Kidney (tissue), 14 donors: ENCODE results near the gene BRINP2. TPM values are rescaled to one million over a fixed set of nuclear protein-coding genes. Genes with fewer than 3 reads are reported as not detected.

ENCODE experiments used
- DNase-seq, 5 donors: peaks; one replicate each; pipeline ENCODE4 v3.0.0-alpha.2; 2013 to 2020
- FAIRE-seq: peaks from 2 replicates; lab custom pipeline; 2012; peaks lifted over from hg19 to GRCh38; lab: Jason Lieb, UNC
- H3K27ac ChIP-seq, 2 donors: one replicate each; pipeline ENCODE4 v1.7.0; 2013; ENCODE audit warnings: low read depth in 2 of 2, low read length in 2 of 2, inconsistent platforms in 1 of 2
- H3K27me3 ChIP-seq: one replicate; pipeline ENCODE4 v1.7.1; 2013; ENCODE audit warnings: low read length, inconsistent platforms; ENCODE audit not compliant: control insufficient read depth, insufficient read depth
- H3K36me3 ChIP-seq, 3 donors: one replicate each; pipeline versions ENCODE4 v1.7.0 to v1.7.1; 2013; ENCODE audit warnings: low read length in 3 of 3, control low read depth in 1 of 3, inconsistent platforms in 1 of 3; ENCODE audit not compliant: insufficient read depth in 3 of 3, control insufficient read depth in 2 of 3
- H3K4me1 ChIP-seq, 3 donors: one replicate each; pipeline versions ENCODE4 v1.7.0 to v1.7.1; 2013; ENCODE audit warnings: low read length in 3 of 3, inconsistent platforms in 1 of 3, low read depth in 1 of 3; ENCODE audit not compliant: control insufficient read depth in 2 of 3, insufficient read depth in 2 of 3
- H3K4me3 ChIP-seq, 3 donors: one replicate each; pipeline versions ENCODE4 v1.7.0 to v1.8.1; 2013; ENCODE audit warnings: low read length in 3 of 3, control low read depth in 1 of 3, inconsistent platforms in 1 of 3
- H3K9ac ChIP-seq, 3 donors: one replicate each; pipeline versions ENCODE4 v1.7.0 to v1.7.1; 2013; ENCODE audit warnings: low read length in 3 of 3, control low read depth in 1 of 3, inconsistent platforms in 1 of 3
- H3K9me3 ChIP-seq, 3 donors: one replicate each; pipeline versions ENCODE4 v1.7.0 to v1.7.1; 2013; ENCODE audit warnings: low read length in 3 of 3, control low read depth in 1 of 3, inconsistent platforms in 1 of 3; ENCODE audit not compliant: control insufficient read depth in 2 of 3, insufficient read depth in 1 of 3
- CTCF ChIP-seq: IDR thresholded peaks from 3 replicates; pipeline ENCODE4 v1.5.1; 2012; ENCODE audit warnings: mild to moderate bottlenecking, moderate library complexity, borderline replicate concordance; ENCODE audit not compliant: insufficient read depth; ENCODE audit errors: extremely low read depth
- intact Hi-C: fragments of 100-400 bp; cut with DNase I; formaldehyde crosslinking; loops from one replicate; pipeline ENCODE4 v1.11.1; 2022
- polyA plus RNA-seq: library from polyadenylated mRNA; stranded (reverse); fragments of 350-450 nt; fragmentation: Illumina TruSeq; extraction: RNeasy Lipid Tissue Mini Kit (QIAGEN cat#74804); gene quantifications from one replicate; pipeline ENCODE4 v1.2.3, GENCODE V29; 2014; ENCODE audit warnings: low read depth, low replicate concordance; ENCODE audit not compliant: insufficient read depth
- total RNA-seq: library from RNA; stranded (reverse); fragmentation: NEBNext Ultra II Directional; extraction: Animal tissue kit (Norgen Biotek cat#: 25700); gene quantifications from one replicate; pipeline ENCODE4 v1.2.1, GENCODE V29; 2021
- donor health status: control.
- donor health status: control.
- donor health status: control.
- donor health status: control.
- donor health status: control.
- donor health status: DM: yes; HTN: yes; CAD: no.
- donor health status: Normal renal cell carcinoma (clear cell type).

BRINP2 gene
- total and polyA plus RNA-seq, 2 donors from 2014 or later = not detected

GRCh38 chr1:177206831-177207355, 36.1 kb downstream of the BRINP2 start:
- H3K9ac ChIP-seq = no peak overlapping the region
- TF ChIP-seq CTCF = no peak
- H3K36me3 ChIP-seq = no peaks in the 10 kb centered on the region
- no peaks in the 10 kb centered on the region for H3K27me3 ChIP-seq
- DNase-seq (peak in 2 of 5 donors; percentile 28 to 45), FAIRE-seq (no peak)
- no peaks in the 10 kb centered on the region for H3K4me1 ChIP-seq
- H3K27ac ChIP-seq = no peak overlapping the region
- no peaks in the 10 kb centered on the region for H3K9me3 ChIP-seq
- H3K4me3 ChIP-seq = no peak overlapping the region
- intact Hi-C loops = no loop called here

GRCh38 chr1:177208920-177209319, 38.2 kb downstream of the BRINP2 start:
- FAIRE-seq = no peak
- Histone ChIP-seq H3K4me3 (no peak overlapping the region), H3K9ac (no peak overlapping the region), H3K9me3 (no peaks in the 10 kb centered on the region), H3K4me1 (no peaks in the 10 kb centered on the region), H3K27me3 (no peaks in the 10 kb centered on the region), H3K27ac (no peak overlapping the region), H3K36me3 (no peaks in the 10 kb centered on the region)
- TF ChIP-seq CTCF = no peak
- no peak for DNase-seq
- intact Hi-C loops = no loop called here

DNA sequence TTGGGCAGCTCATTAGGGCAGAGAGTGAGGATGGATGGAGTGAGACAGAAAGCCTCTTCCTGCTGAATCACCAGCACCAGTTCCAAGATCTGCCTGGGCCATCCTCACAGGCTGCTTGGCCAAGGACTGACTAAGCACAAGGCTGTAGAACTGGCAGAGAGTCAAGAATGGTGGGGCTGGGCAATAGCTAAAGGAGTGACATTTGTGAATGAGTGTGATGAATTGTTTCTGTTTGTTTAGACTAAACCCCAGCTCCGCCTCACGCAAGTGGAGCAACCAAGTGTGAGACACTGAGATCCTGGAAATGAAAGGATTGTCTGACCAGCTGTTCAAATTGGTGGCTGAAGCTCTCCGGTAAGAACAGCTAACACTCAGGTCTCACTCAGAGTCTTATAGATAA, 38.6 kb downstream of the BRINP2 start:
- Histone ChIP-seq H3K9ac (no peak overlapping the region), H3K27ac (no peak overlapping the region), H3K27me3 (no peaks in the 10 kb centered on the region), H3K4me1 (no peaks in the 10 kb centered on the region), H3K4me3 (no peak overlapping the region), H3K9me3 (no peaks in the 10 kb centered on the region), H3K36me3 (no peaks in the 10 kb centered on the region)
- intact Hi-C loops = no loop called here
- FAIRE-seq = no peak
- DNase-seq = peak; percentile 18 to 83 (median 42)
- TF ChIP-seq CTCF = no peak

DNA sequence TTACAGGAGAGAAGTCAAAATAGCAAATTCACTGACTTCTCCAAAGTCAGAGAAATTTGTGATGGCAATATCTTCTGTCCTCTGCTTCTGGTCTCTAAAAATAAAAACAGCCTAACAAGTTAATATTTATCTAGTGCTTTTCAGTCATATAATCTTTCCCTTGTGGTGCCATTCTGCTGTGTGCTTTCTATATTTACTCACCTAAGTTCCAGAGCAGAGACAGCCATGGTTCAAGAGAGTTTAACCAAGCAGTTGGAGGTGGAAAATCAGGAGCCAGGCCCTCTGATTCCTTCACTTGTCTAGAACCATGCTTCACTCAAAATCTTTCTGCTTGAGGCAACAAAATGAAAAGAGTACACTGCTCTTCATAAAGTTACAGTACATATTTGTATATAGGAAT, 39.3 kb downstream of the BRINP2 start:
- H3K9me3 ChIP-seq = no peaks in the 10 kb centered on the region
- H3K27me3 ChIP-seq = no peaks in the 10 kb centered on the region
- DNase-seq = no peak
- H3K36me3 ChIP-seq = no peaks in the 10 kb centered on the region
- intact Hi-C loops = no loop called here
- H3K4me1 ChIP-seq = no peaks in the 10 kb centered on the region
- no peak for TF ChIP-seq CTCF
- H3K4me3 ChIP-seq = no peak overlapping the region
- FAIRE-seq = no peak
- no peak overlapping the region for H3K9ac ChIP-seq
- H3K27ac ChIP-seq = no peak overlapping the region
